ENCODE results near the gene OR6K3. TPM values are rescaled to one million over a fixed set of nuclear protein-coding genes. Genes with fewer than 3 reads are reported as not detected.

Gene OR6K3
- total RNA-seq, 1 donor from 2014 or later, result not detected

DNA sequence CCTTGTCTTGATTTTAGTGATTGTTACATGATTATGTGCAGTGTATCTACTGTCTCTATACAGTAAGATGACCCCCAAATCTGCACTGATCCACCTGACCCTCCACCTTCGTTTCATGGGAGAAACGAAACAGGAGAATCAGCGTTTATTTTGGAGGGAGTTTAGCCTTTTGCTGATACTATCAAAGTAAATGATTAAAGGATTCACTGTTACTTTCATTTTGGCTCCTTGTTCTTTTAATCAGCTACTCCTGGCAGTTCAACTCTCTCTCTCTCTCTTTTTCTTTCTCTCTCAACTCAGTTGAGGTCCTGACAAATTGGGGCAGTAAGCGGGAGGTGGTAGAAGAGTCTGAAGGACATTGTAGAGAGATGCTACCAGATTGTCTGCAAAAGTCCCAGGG lies 9.9 kb upstream of the OR6K3 start:
- DNase-seq (ENCODE audit: low read depth), result no peak
- TF ChIP-seq, protein P1, sequence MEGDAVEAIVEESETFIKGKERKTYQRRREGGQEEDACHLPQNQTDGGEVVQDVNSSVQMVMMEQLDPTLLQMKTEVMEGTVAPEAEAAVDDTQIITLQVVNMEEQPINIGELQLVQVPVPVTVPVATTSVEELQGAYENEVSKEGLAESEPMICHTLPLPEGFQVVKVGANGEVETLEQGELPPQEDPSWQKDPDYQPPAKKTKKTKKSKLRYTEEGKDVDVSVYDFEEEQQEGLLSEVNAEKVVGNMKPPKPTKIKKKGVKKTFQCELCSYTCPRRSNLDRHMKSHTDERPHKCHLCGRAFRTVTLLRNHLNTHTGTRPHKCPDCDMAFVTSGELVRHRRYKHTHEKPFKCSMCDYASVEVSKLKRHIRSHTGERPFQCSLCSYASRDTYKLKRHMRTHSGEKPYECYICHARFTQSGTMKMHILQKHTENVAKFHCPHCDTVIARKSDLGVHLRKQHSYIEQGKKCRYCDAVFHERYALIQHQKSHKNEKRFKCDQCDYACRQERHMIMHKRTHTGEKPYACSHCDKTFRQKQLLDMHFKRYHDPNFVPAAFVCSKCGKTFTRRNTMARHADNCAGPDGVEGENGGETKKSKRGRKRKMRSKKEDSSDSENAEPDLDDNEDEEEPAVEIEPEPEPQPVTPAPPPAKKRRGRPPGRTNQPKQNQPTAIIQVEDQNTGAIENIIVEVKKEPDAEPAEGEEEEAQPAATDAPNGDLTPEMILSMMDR (conservative IDR thresholded peaks at IDR 0.05; ENCODE audit: low read depth, low read length), result no peak
- no peak overlapping the region for H3K4me3 ChIP-seq (ENCODE audit: low read depth, low read length)

DNA sequence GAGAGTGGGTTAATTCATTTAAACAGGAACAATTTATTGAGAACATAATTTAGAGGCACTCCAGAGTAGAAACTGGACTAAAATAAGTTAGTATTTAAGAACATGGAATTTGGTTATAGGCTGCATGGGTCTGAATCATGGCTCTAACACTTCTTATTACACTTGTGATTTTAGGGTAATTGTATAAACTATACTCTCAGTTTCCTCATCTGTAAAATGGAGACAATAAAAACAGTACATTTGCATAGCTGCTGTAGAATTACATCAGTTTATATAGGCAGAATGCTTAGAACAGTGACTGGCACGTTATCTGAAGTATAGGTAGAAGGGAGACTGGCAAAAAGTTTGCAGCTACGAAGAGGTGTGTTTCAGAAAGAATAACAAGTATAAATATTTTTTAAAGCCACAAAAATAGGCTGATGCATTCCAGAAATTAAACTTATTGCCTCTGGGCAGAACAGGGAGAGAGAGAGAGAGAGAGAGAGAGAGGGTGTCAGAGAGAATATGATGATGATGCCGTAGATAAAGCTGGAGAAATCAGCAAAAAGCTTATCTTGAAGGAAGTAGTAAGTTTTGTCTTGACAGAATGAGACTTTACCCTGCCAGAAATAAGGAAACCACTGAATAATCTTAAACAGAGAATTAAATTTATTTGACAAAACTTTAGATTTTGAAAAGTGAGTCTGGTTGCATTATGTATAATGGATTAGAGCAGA lies 8.1 kb upstream of the OR6K3 start:
- TF ChIP-seq, protein P1 (conservative IDR thresholded peaks at IDR 0.05; ENCODE audit: low read depth, low read length), result no peak
- no peak for DNase-seq (ENCODE audit: low read depth)
- no peak overlapping the region for H3K4me3 ChIP-seq (ENCODE audit: low read depth, low read length)

- DNase-seq (ENCODE audit: low read depth), result no peak
- TF ChIP-seq, protein P1 (conservative IDR thresholded peaks at IDR 0.05; ENCODE audit: low read depth, low read length), result no peak
- no peak overlapping the region for H3K4me3 ChIP-seq (ENCODE audit: low read depth, low read length)
These were observed 3.9 kb upstream of the OR6K3 start for GRCh38 chr1:158724442-158724841.

GRCh38 chr1:158719664-158720063 lies 856 bp downstream of the OR6K3 start:
- H3K4me3 ChIP-seq (ENCODE audit: low read depth, low read length), result no peak overlapping the region
- TF ChIP-seq, protein P1 (conservative IDR thresholded peaks at IDR 0.05; ENCODE audit: low read depth, low read length), result no peak
- no peak for DNase-seq (ENCODE audit: low read depth)

DNA sequence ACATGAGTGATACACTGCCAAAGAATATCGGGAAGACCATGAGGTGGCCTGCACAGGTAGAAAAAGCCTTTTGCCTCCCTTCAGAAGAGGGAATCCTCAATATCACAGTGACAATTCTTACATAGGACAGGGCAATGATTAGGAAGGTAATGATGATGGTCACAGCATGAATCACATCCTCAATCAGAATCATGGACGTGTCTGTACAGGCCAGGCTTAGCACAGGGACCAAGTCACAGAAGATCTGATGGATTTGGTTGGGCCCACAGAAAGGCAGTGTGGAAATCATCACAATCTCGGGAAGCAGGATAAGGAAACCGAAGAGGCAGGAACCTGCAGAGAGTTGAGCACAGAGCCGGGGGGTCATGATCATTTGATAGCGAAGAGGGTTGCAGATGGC lies 3.2 kb downstream of the OR6K3 start:
- H3K4me3 ChIP-seq (ENCODE audit: low read depth, low read length), result no peak overlapping the region
- TF ChIP-seq, protein P1 (conservative IDR thresholded peaks at IDR 0.05; ENCODE audit: low read depth, low read length), result no peak
- DNase-seq (ENCODE audit: low read depth), result no peak

DNA sequence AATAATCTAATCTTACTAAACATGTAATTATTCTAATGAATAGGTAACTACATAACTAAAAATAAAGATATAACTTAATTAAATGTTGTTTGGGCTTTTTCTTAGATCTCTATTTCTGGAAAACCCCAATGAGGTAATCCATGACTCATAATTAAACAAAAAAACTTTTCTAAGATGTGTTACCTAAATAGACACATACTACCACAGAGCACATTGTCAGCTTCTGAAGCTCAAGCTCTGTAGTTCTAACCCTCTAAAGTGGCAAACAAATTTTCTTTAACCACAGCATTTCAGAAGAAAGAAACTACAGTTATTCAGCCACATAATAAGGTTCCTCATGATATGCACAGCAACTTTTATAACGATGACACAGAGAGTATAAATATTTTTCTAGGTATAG lies 4.2 kb downstream of the OR6K3 start:
- no peak for DNase-seq (ENCODE audit: low read depth)
- no peak overlapping the region for H3K4me3 ChIP-seq (ENCODE audit: low read depth, low read length)
- TF ChIP-seq, protein P1 (conservative IDR thresholded peaks at IDR 0.05; ENCODE audit: low read depth, low read length), result no peak

DNA sequence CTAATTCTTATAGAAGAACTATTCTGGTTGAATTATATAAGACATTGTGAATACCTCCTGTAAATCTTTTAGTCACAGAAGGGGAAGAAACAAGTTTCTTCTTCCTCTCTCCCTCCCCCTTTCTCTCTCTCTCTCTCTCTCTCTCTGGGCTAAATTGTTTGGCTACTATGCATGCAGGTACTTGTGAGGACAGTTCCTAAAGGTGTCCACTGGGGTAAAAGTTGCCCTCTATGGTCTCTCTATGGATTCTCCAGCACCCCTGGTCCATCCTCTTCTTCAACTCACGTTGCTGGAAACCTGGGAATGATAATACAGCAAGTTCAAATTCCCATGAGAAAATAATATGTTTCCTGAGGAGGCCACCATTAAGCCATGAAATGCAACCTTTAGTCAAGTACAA lies 5.8 kb downstream of the OR6K3 start:
- no peak overlapping the region for H3K4me3 ChIP-seq (ENCODE audit: low read depth, low read length)
- no peak for DNase-seq (ENCODE audit: low read depth)
- TF ChIP-seq, protein P1 (conservative IDR thresholded peaks at IDR 0.05; ENCODE audit: low read depth, low read length), result no peak
